ENCODE data around the gene CAPN12. TPM values are rescaled to one million over a fixed set of nuclear protein-coding genes. Genes with fewer than 3 reads are reported as not detected.

Gene CAPN12
- polyA plus RNA-seq, 1 of the 3 experiments (the other 2 are of a cell fraction), result 3.0 TPM

DNA sequence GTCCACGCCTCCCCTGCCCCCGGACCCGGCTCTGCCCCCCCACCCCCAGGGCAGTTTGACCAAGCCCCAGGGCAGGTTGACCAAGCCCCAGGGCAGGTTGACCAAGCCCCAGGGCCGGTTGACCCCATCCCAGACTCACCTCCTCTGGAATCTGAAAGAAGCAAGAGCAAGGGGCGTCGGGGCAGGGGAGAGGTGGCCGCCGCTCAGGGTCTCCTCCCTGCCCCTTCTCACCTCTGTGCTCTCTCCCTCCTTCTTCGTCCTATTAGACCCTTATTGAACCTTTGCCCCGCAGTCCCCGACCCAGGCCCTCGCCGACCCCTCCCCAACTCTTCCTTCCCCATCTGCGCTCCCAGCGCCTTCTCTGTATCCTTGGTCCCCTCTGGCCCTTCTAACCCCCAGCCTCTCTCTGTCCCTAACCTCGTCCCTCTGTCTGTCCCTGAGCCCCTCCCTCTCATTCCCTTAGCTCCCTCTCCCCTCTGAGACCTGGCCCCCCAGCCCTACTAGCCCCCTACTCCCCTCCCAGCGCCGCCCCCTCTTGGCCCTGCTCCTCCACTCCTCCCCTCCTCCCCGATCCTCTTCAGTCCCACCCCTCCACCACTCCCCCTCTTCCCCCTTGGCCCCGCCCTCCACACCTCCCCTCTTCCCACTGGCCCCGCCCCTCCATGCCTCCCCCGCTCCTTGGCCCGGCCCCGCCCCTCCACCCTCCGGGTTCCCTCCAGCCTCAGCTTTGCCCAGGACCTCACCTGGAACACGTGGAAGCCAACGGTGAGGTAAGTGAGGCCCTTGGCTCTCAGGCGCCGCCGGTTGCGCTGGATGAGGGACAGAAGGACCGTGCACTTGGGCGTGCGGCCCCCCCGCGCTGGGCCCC lies 7.6 kb downstream of the CAPN12 start:
- POLR2A ChIA-PET, result interaction anchor here (1.1 kb wide), 1 partner anchor 10 kb away, joined by 3 read pairs; no protein-coding TSS in a partner anchor
- H3K9ac ChIP-seq, result no peak overlapping the region
- CTCF ChIA-PET, result interaction anchor here (1.0 kb wide), 1 partner anchor 150 kb away, joined by 3 read pairs; no protein-coding TSS in a partner anchor

More for the DNA sequence above, 7.6 kb downstream of the CAPN12 start:
- peak; percentile 93 for DNase-seq
- H3K27ac ChIP-seq (ENCODE audit: low read depth in 2 of 2, low read length in 1 of 2), result no peak overlapping the region; a peak in 1 of 4 replicates
- H3K79me2 ChIP-seq (ENCODE audit: insufficient read depth), result no peaks in the 10 kb centered on the region
- no peak overlapping the region for H2AFZ ChIP-seq (ENCODE audit: low read depth)
- H3K9me3 ChIP-seq, result no peaks in the 10 kb centered on the region
- no peak for TF ChIP-seq RXRA (IDR thresholded peaks at IDR 0.05; ENCODE audit: borderline replicate concordance, low read depth)
- TF ChIP-seq NRF1 (IDR thresholded peaks at IDR 0.05; ENCODE audit: low read depth, low read length), result no peak
- no peak for TF ChIP-seq NFIC (IDR thresholded peaks at IDR 0.05; ENCODE audit: borderline replicate concordance)
- TF ChIP-seq MXI1 (IDR thresholded peaks at IDR 0.05; ENCODE audit: low read depth, low read length), result no peak
- no peak for TF ChIP-seq EP300 (IDR thresholded peaks at IDR 0.05; ENCODE audit: borderline replicate concordance in 1 of 2, low read depth in 1 of 2, low read length in 1 of 2)
- no peak for TF ChIP-seq TCF12 (IDR thresholded peaks at IDR 0.05)
- no peak for TF ChIP-seq ELF1 (IDR thresholded peaks at IDR 0.05)
- TF ChIP-seq POLR2AphosphoS5 (IDR thresholded peaks at IDR 0.05; ENCODE audit: low read depth, low read length), result no peak
- no peak for TF ChIP-seq GABPA (IDR thresholded peaks at IDR 0.05; ENCODE audit: low read depth)
- no peak for TF ChIP-seq SMC3 (IDR thresholded peaks at IDR 0.05; ENCODE audit: low read depth, low read length)
- TF ChIP-seq, protein P1, sequence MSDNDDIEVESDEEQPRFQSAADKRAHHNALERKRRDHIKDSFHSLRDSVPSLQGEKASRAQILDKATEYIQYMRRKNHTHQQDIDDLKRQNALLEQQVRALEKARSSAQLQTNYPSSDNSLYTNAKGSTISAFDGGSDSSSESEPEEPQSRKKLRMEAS (IDR thresholded peaks at IDR 0.05; ENCODE audit: low read depth), result no peak
- TF ChIP-seq FOXM1 (IDR thresholded peaks at IDR 0.05; ENCODE audit: low read depth), result no peak
- no peak for TF ChIP-seq SIN3A (IDR thresholded peaks at IDR 0.05; ENCODE audit: borderline replicate concordance, low read depth, low read length)
- TF ChIP-seq FOXJ3 (CRISPR knock-in tag; IDR thresholded peaks at IDR 0.05), result no peak
- TF ChIP-seq EZH2phosphoT487 (IDR thresholded peaks at IDR 0.05; ENCODE audit: borderline replicate concordance, low read depth), result no peak
- TF ChIP-seq, protein P2, sequence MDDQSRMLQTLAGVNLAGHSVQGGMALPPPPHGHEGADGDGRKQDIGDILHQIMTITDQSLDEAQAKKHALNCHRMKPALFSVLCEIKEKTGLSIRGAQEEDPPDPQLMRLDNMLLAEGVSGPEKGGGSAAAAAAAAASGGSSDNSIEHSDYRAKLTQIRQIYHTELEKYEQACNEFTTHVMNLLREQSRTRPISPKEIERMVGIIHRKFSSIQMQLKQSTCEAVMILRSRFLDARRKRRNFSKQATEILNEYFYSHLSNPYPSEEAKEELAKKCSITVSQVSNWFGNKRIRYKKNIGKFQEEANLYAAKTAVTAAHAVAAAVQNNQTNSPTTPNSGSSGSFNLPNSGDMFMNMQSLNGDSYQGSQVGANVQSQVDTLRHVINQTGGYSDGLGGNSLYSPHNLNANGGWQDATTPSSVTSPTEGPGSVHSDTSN (IDR thresholded peaks at IDR 0.05), result no peak
- TF ChIP-seq, protein P3, sequence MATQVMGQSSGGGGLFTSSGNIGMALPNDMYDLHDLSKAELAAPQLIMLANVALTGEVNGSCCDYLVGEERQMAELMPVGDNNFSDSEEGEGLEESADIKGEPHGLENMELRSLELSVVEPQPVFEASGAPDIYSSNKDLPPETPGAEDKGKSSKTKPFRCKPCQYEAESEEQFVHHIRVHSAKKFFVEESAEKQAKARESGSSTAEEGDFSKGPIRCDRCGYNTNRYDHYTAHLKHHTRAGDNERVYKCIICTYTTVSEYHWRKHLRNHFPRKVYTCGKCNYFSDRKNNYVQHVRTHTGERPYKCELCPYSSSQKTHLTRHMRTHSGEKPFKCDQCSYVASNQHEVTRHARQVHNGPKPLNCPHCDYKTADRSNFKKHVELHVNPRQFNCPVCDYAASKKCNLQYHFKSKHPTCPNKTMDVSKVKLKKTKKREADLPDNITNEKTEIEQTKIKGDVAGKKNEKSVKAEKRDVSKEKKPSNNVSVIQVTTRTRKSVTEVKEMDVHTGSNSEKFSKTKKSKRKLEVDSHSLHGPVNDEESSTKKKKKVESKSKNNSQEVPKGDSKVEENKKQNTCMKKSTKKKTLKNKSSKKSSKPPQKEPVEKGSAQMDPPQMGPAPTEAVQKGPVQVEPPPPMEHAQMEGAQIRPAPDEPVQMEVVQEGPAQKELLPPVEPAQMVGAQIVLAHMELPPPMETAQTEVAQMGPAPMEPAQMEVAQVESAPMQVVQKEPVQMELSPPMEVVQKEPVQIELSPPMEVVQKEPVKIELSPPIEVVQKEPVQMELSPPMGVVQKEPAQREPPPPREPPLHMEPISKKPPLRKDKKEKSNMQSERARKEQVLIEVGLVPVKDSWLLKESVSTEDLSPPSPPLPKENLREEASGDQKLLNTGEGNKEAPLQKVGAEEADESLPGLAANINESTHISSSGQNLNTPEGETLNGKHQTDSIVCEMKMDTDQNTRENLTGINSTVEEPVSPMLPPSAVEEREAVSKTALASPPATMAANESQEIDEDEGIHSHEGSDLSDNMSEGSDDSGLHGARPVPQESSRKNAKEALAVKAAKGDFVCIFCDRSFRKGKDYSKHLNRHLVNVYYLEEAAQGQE (IDR thresholded peaks at IDR 0.05; ENCODE audit: low read depth, low read length), result no peak
- TF ChIP-seq RFX5 (IDR thresholded peaks at IDR 0.05; ENCODE audit: low read length), result no peak
- no peak for TF ChIP-seq RAD21 (IDR thresholded peaks at IDR 0.05; ENCODE audit: low read length)
- no peak for TF ChIP-seq JUND (IDR thresholded peaks at IDR 0.05)
- H3K27me3 ChIP-seq (ENCODE audit: insufficient read depth), result no peaks in the 10 kb centered on the region
- H3F3A ChIP-seq (replicated peaks; ENCODE audit: insufficient read depth), result peaks cover 36% of the 10 kb centered on the region
- H3K4me1 ChIP-seq (ENCODE audit: control insufficient read depth in 1 of 2, insufficient read depth in 2 of 2, low read depth in 1 of 2, low read length in 1 of 2), result peaks cover 7 to 12% of the 10 kb centered on the region in 2 experiments; a peak in 3 of 4 replicates
- no peaks in the 10 kb centered on the region for H3K9me2 ChIP-seq
- H3K4me3 ChIP-seq (ENCODE audit: low read depth in 2 of 2, low read length in 1 of 2), result peak overlapping the region; percentile 35 to 48; a peak in 3 of 4 replicates
- peaks cover 4 to 6% of the 10 kb centered on the region in 2 experiments for H3K36me3 ChIP-seq (replicated peaks in 1 of 2; ENCODE audit: control insufficient read depth in 1 of 2, insufficient read depth in 2 of 2, low read length in 1 of 2)
- H4K20me1 ChIP-seq (ENCODE audit: insufficient read depth), result peaks cover 4% of the 10 kb centered on the region; the same call in 1 of the 2 replicates
- WGBS (ENCODE audit: low lambda C conversion rate), result 36% methylated on average over 32 of the region's 36 CpGs
- peak overlapping the region; percentile 62; the same call in 1 of the 2 replicates for H3K4me2 ChIP-seq
